H1 (cell line): ENCODE results near the gene ATP2B3.

Source experiments
- ATF3 ChIP-seq: IDR thresholded peaks from 2 replicates; pipeline ENCODE4 v1.6.1; 2011; ENCODE audit warnings: low read depth, mild to moderate bottlenecking, low read length; ENCODE audit not compliant: insufficient read depth
- CREB1 ChIP-seq: IDR thresholded peaks from 2 replicates; pipeline ENCODE4 v1.6.1; 2012; ENCODE audit warnings: inconsistent platforms
- CTCF ChIP-seq, 3 experiments: IDR thresholded peaks; 1 replicate in 2 of 3; 2 replicates in 1 of 3; pipeline versions ENCODE4 v1.5.1 to v1.6.1; 2011; ENCODE audit warnings: low read length in 3 of 3, mild to moderate bottlenecking in 3 of 3, inconsistent platforms in 2 of 3, low read depth in 1 of 3, moderate library complexity in 1 of 3; ENCODE audit not compliant: insufficient read depth in 1 of 3; ENCODE audit errors: control extremely low read depth in 1 of 3
- GABPA ChIP-seq: IDR thresholded peaks from 2 replicates; pipeline ENCODE4 v1.6.1; 2011; ENCODE audit warnings: mild to moderate bottlenecking, low read length, moderate library complexity, borderline replicate concordance; ENCODE audit not compliant: insufficient read depth
- GTF2F1 ChIP-seq: IDR thresholded peaks from 2 replicates; pipeline ENCODE4 v1.6.1; 2012; ENCODE audit warnings: low read depth, low read length, improper control_type of control experiment, borderline replicate concordance
- POLR2A ChIP-seq, 2 experiments: IDR thresholded peaks; 1 replicate in 1 of 2; 2 replicates in 1 of 2; pipeline ENCODE4 v1.6.1; 2011; ENCODE audit warnings: low read depth in 2 of 2, low read length in 2 of 2, mild to moderate bottlenecking in 2 of 2; ENCODE audit errors: control extremely low read depth in 1 of 2
- SIX5 ChIP-seq: IDR thresholded peaks from 2 replicates; pipeline ENCODE4 v1.6.1; 2011; ENCODE audit warnings: mild to moderate bottlenecking, low read depth, low read length
- TEAD4 ChIP-seq: IDR thresholded peaks from 2 replicates; pipeline ENCODE4 v1.6.1; 2012; ENCODE audit warnings: low read depth, low read length, inconsistent platforms, mixed read lengths
- USF2 ChIP-seq: IDR thresholded peaks from 2 replicates; pipeline ENCODE4 v1.6.1; 2011; ENCODE audit warnings: low read length, improper control_type of control experiment

GRCh38 chrX:153474718-153475117, 42.7 kb upstream of the ATP2B3 start:
- TF ChIP-seq CREB1 (no peak), CTCF (IDR thresholded peaks at IDR 0.05; ENCODE audit: control extremely low read depth in 1 of 3, insufficient read depth in 1 of 3, low read depth in 1 of 3, low read length in 3 of 3) (no peak), TEAD4 (no peak), GABPA (no peak), POLR2A (IDR thresholded peaks at IDR 0.05; ENCODE audit: control extremely low read depth in 1 of 2, low read depth in 2 of 2, low read length in 2 of 2) (no peak), ATF3 (no peak), GTF2F1 (no peak), SIX5 (no peak), USF2 (no peak)
